HepG2 (cell line): ENCODE data around the gene RETREG2. TPM values are rescaled to one million over a fixed set of nuclear protein-coding genes. Genes with fewer than 3 reads are reported as not detected.
A peak's percentile ranks its signal among the peaks of the same experiment; 100 is the strongest.

Experiments
- ATF7 ChIP-seq, 2 experiments: fragments of 450-650 bp in 1 of 2; sonication (generic) in 1 of 2; formaldehyde crosslinking in 1 of 2; IDR thresholded peaks; 2 replicates each; pipeline versions ENCODE4 v1.4.0 to v1.6.1; 2016 to 2020; ENCODE audit warnings: antibody characterized with exemption in 1 of 2, mild to moderate bottlenecking in 1 of 2, missing genetic modification reagents in 1 of 2
- DMAP1 ChIP-seq: IDR thresholded peaks from 2 replicates; pipeline ENCODE4 v1.6.1; 2016
- DPF2 ChIP-seq: sonication (generic); formaldehyde crosslinking; IDR thresholded peaks from 2 replicates; pipeline ENCODE4 v1.4.0; 2020; ENCODE audit warnings: mild to moderate bottlenecking, low read depth, missing genetic modification reagents, borderline replicate concordance
- GATAD1 ChIP-seq: IDR thresholded peaks from 2 replicates; pipeline ENCODE4 v1.6.1; 2016; ENCODE audit warnings: missing genetic modification reagents, missing compliant biosample characterization
- HNRNPL ChIP-seq: fragments of 200-400 bp; formaldehyde crosslinking; IDR thresholded peaks from 2 replicates; pipeline ENCODE4 v1.6.1; 2017; ENCODE audit warnings: mild to moderate bottlenecking, low read depth, low read length
- HOXA3 ChIP-seq: sonication (generic); formaldehyde crosslinking; IDR thresholded peaks from 2 replicates; pipeline ENCODE4 v1.5.0; 2020; ENCODE audit warnings: missing genetic modification reagents
- HOXD1 ChIP-seq: sonication (generic); formaldehyde crosslinking; IDR thresholded peaks from 2 replicates; pipeline ENCODE4 v1.5.0; 2020; ENCODE audit warnings: missing genetic modification reagents
- MLLT10 ChIP-seq: sonication (generic); formaldehyde crosslinking; IDR thresholded peaks from 2 replicates; pipeline ENCODE4 v1.4.0; 2020; ENCODE audit warnings: missing genetic modification reagents
- MTF2 ChIP-seq: sonication (generic); formaldehyde crosslinking; IDR thresholded peaks from 2 replicates; pipeline ENCODE4 v1.5.0; 2020; ENCODE audit warnings: missing genetic modification reagents, borderline replicate concordance
- NFYB ChIP-seq: sonication (generic); formaldehyde crosslinking; IDR thresholded peaks from 2 replicates; pipeline ENCODE4 v1.4.0; 2020; ENCODE audit warnings: missing genetic modification reagents
- PATZ1 ChIP-seq: sonication (generic); formaldehyde crosslinking; IDR thresholded peaks from 2 replicates; pipeline ENCODE4 v1.4.0; 2020; ENCODE audit warnings: missing genetic modification reagents
- SP5 ChIP-seq: IDR thresholded peaks from 2 replicates; pipeline ENCODE4 v1.6.1; 2016; ENCODE audit warnings: low read depth, borderline replicate concordance
- TFE3 ChIP-seq: IDR thresholded peaks from 2 replicates; pipeline ENCODE4 v1.6.1; 2016
- TRIM24 ChIP-seq: sonication (generic); formaldehyde crosslinking; IDR thresholded peaks from 2 replicates; pipeline ENCODE4 v1.8.0; 2022; ENCODE audit warnings: mild to moderate bottlenecking, missing genetic modification reagents
- ZFP36L1 ChIP-seq: sonication (generic); formaldehyde crosslinking; IDR thresholded peaks from 2 replicates; pipeline ENCODE4 v1.8.0; 2022; ENCODE audit warnings: mild to moderate bottlenecking, missing genetic modification reagents, moderate library complexity
- ZNF503 ChIP-seq: sonication (generic); formaldehyde crosslinking; IDR thresholded peaks from 2 replicates; pipeline ENCODE4 v1.4.0; 2020; ENCODE audit warnings: missing genetic modification reagents
- ZNF567 ChIP-seq: sonication (generic); formaldehyde crosslinking; IDR thresholded peaks from 2 replicates; pipeline ENCODE4 v1.8.1; 2023; ENCODE audit warnings: mild to moderate bottlenecking, missing genetic modification reagents, borderline replicate concordance
- ZNF574 ChIP-seq: sonication (generic); formaldehyde crosslinking; IDR thresholded peaks from 2 replicates; pipeline ENCODE4 v1.4.0; 2020; ENCODE audit warnings: missing genetic modification reagents
- ZNF615 ChIP-seq: sonication (generic); formaldehyde crosslinking; IDR thresholded peaks from 2 replicates; pipeline ENCODE4 v1.5.0; 2020; ENCODE audit warnings: mild to moderate bottlenecking, missing genetic modification reagents, borderline replicate concordance
- ZNF790 ChIP-seq: sonication (generic); formaldehyde crosslinking; IDR thresholded peaks from 2 replicates; pipeline ENCODE4 v1.8.0; 2022; ENCODE audit warnings: missing genetic modification reagents, mild to moderate bottlenecking, borderline replicate concordance
- ZSCAN12 ChIP-seq: sonication (generic); formaldehyde crosslinking; IDR thresholded peaks from 2 replicates; pipeline ENCODE4 v1.9.0; 2021; ENCODE audit warnings: mild to moderate bottlenecking, missing genetic modification reagents
- polyA plus RNA-seq, 8 experiments: library from polyadenylated mRNA; depleted of rRNA in 3 of 8; stranded (reverse) in 7 of 8; unstranded in 1 of 8; fragments of >200 nt; fragmentation: Illumina TruSeq in 4 of 8; extraction: Trizol in 4 of 8; gene quantifications; 2 replicates each; pipeline versions ENCODE4 v1.2.1 to v1.2.3, GENCODE V29; 2011 to 2016; ENCODE audit warnings: low read depth in 4 of 8, missing spikeins in 1 of 8, mixed read lengths in 1 of 8; ENCODE audit not compliant: insufficient read depth in 1 of 8
- total RNA-seq, 5 experiments: library from RNA; depleted of rRNA; stranded (reverse); fragments of >200 nt; fragmentation: Illumina TruSeq; extraction: Trizol; gene quantifications; 2 replicates each; pipeline ENCODE4 v1.2.3, GENCODE V29; 2016; ENCODE audit warnings: low read depth in 1 of 5

The RETREG2 gene
- total and polyA plus RNA-seq, 2 of the 13 experiments (the other 11 are each of a cell fraction or from before 2014, with no cell fraction given): 86.0 to 134 TPM

- TF ChIP-seq MTF2 (CRISPR knock-in tag): peak; percentile 94; the same call in 1 of the 2 replicates
- peak; percentile 86 for TF ChIP-seq NFYB (CRISPR knock-in tag)
- TF ChIP-seq GATAD1 (CRISPR knock-in tag): peak; percentile 84
- 0 out of 2 replicates have a peak, but pooled peaks have one; percentile 38 for TF ChIP-seq ZNF503 (CRISPR knock-in tag)
- TF ChIP-seq SP5: peak; percentile 75; the same call in 1 of the 2 replicates
- no peak for TF ChIP-seq MLLT10
- TF ChIP-seq ZFP36L1 (CRISPR knock-in tag): no peak
- no peak for TF ChIP-seq ZSCAN12 (CRISPR knock-in tag)
- peak; percentile 96 for TF ChIP-seq DMAP1 (CRISPR knock-in tag)
- TF ChIP-seq TRIM24 (CRISPR knock-in tag): no peak
- no peak for TF ChIP-seq ATF7 (IDR thresholded peaks at IDR 0.05)
- TF ChIP-seq ATF7 (CRISPR knock-in tag; IDR thresholded peaks at IDR 0.05): no peak
- TF ChIP-seq ZNF790 (CRISPR knock-in tag): peak; percentile 96; the same call in 1 of the 2 replicates
- peak; percentile 70 for TF ChIP-seq TFE3
- peak; percentile 90 for TF ChIP-seq HOXA3 (CRISPR knock-in tag)
- TF ChIP-seq HNRNPL: no peak
- TF ChIP-seq PATZ1 (CRISPR knock-in tag): peak; percentile 92
- 0 out of 2 replicates have a peak, but pooled peaks have one; percentile 11 for TF ChIP-seq DPF2
- no peak for TF ChIP-seq ZNF615 (CRISPR knock-in tag)
- TF ChIP-seq ZNF567 (CRISPR knock-in tag): no peak
- TF ChIP-seq ZNF574: peak; percentile 89
- TF ChIP-seq HOXD1 (CRISPR knock-in tag): peak; percentile 65
Observed at GRCh38 chr2:219218732-219219701, 40.9 kb downstream of the RETREG2 start, which contains the start of gene ABCB6 (continued).
